Measurements from ENCODE around the gene LRRC3.
"Not testable (repeated sequence)": the region's sequence is repeated elsewhere in the genome, so short reads cannot be mapped to it uniquely, and the experiment has no call there.

The LRRC3 gene

GRCh38 chr21:44479556-44480199 lies 24.4 kb downstream of the LRRC3 start:
- in situ Hi-C loops (cut with MboI; ENCODE audit: low sequenced_read_pairs); H3K9me3 ChIP-seq; H3K4me3 ChIP-seq; H3K4me1 ChIP-seq; H3K27me3 ChIP-seq (ENCODE audit: low read depth); H3K36me3 ChIP-seq (replicated peaks): not testable (repeated sequence)
- DNase-seq (ENCODE audit: low spot score in 2 of 2), result peak in 1 of 2 experiments; percentile 61

GRCh38 chr21:44480200-44481053 lies 25.1 kb downstream of the LRRC3 start:
- no peaks in the 10 kb centered on the region for H3K9me3 ChIP-seq
- H3K4me1 ChIP-seq, result no peaks in the 10 kb centered on the region
- no peak for DNase-seq (ENCODE audit: low spot score in 2 of 2)
- no peaks in the 10 kb centered on the region for H3K36me3 ChIP-seq (replicated peaks)
- in situ Hi-C loops (cut with MboI; ENCODE audit: low sequenced_read_pairs), result no loop called here
- H3K4me3 ChIP-seq, result no peak overlapping the region
- H3K27me3 ChIP-seq (ENCODE audit: low read depth), result 0 out of 2 replicates have a peak, but pooled peaks cover 3% of the 10 kb centered on the region

- Histone ChIP-seq H3K9me3 (no peaks in the 10 kb centered on the region), H3K27me3 (ENCODE audit: low read depth) (no peaks in the 10 kb centered on the region), H3K4me3 (no peak overlapping the region), H3K36me3 (replicated peaks) (no peaks in the 10 kb centered on the region), H3K4me1 (no peaks in the 10 kb centered on the region)
- DNase-seq (ENCODE audit: low spot score in 2 of 2), result peak; percentile 13 to 49
- in situ Hi-C loops (cut with MboI; ENCODE audit: low sequenced_read_pairs), result no loop called here
Measured at GRCh38 chr21:44482581-44483287, 27.4 kb downstream of the LRRC3 start.

GRCh38 chr21:44483288-44484237 lies 28.3 kb downstream of the LRRC3 start:
- in situ Hi-C loops (cut with MboI; ENCODE audit: low sequenced_read_pairs), result no loop called here
- no peaks in the 10 kb centered on the region for H3K36me3 ChIP-seq (replicated peaks)
- no peaks in the 10 kb centered on the region for H3K4me1 ChIP-seq
- H3K27me3 ChIP-seq (ENCODE audit: low read depth), result no peaks in the 10 kb centered on the region
- H3K4me3 ChIP-seq, result no peak overlapping the region
- DNase-seq (ENCODE audit: low spot score in 2 of 2), result no peak
- H3K9me3 ChIP-seq, result no peaks in the 10 kb centered on the region

- no peak for DNase-seq (ENCODE audit: low spot score in 2 of 2)
- Histone ChIP-seq H3K4me3 (no peak overlapping the region), H3K27me3 (ENCODE audit: low read depth) (no peaks in the 10 kb centered on the region), H3K36me3 (replicated peaks) (no peaks in the 10 kb centered on the region), H3K4me1 (no peaks in the 10 kb centered on the region), H3K9me3 (no peaks in the 10 kb centered on the region)
- in situ Hi-C loops (cut with MboI; ENCODE audit: low sequenced_read_pairs), result no loop called here
Measured at GRCh38 chr21:44484498-44485253, 29.4 kb downstream of the LRRC3 start.

GRCh38 chr21:44485254-44485793 lies 30.0 kb downstream of the LRRC3 start:
- H3K4me1 ChIP-seq, result no peaks in the 10 kb centered on the region
- in situ Hi-C loops (cut with MboI; ENCODE audit: low sequenced_read_pairs), result no loop called here
- no peaks in the 10 kb centered on the region for H3K27me3 ChIP-seq (ENCODE audit: low read depth)
- H3K36me3 ChIP-seq (replicated peaks), result no peaks in the 10 kb centered on the region
- H3K9me3 ChIP-seq, result no peaks in the 10 kb centered on the region
- DNase-seq (ENCODE audit: low spot score in 2 of 2), result no peak
- no peak overlapping the region for H3K4me3 ChIP-seq

- H3K9me3 ChIP-seq, result no peaks in the 10 kb centered on the region
- no peaks in the 10 kb centered on the region for H3K27me3 ChIP-seq (ENCODE audit: low read depth)
- H3K4me3 ChIP-seq, result no peak overlapping the region
- no peaks in the 10 kb centered on the region for H3K36me3 ChIP-seq (replicated peaks)
- no peaks in the 10 kb centered on the region for H3K4me1 ChIP-seq
- in situ Hi-C loops (cut with MboI; ENCODE audit: low sequenced_read_pairs), result no loop called here
- no peak for DNase-seq (ENCODE audit: low spot score in 2 of 2)
Measured at GRCh38 chr21:44485796-44486195, 30.5 kb downstream of the LRRC3 start.

- no peak for DNase-seq (ENCODE audit: low spot score in 2 of 2)
- H3K9me3 ChIP-seq, result no peaks in the 10 kb centered on the region
- no peaks in the 10 kb centered on the region for H3K27me3 ChIP-seq (ENCODE audit: low read depth)
- in situ Hi-C loops (cut with MboI; ENCODE audit: low sequenced_read_pairs), result no loop called here
- no peaks in the 10 kb centered on the region for H3K4me1 ChIP-seq
- no peaks in the 10 kb centered on the region for H3K36me3 ChIP-seq (replicated peaks)
- H3K4me3 ChIP-seq, result no peak overlapping the region
Measured at GRCh38 chr21:44486302-44486701, 31.0 kb downstream of the LRRC3 start.

GRCh38 chr21:44487831-44488230 lies 32.5 kb downstream of the LRRC3 start:
- Histone ChIP-seq H3K4me3 (no peak overlapping the region), H3K9me3 (peaks cover 2% of the 10 kb centered on the region; the same call in 1 of the 2 replicates), H3K36me3 (replicated peaks) (no peaks in the 10 kb centered on the region), H3K4me1 (no peaks in the 10 kb centered on the region), H3K27me3 (ENCODE audit: low read depth) (no peaks in the 10 kb centered on the region)
- in situ Hi-C loops (cut with MboI; ENCODE audit: low sequenced_read_pairs), result no loop called here
- DNase-seq (ENCODE audit: low spot score in 2 of 2), result peak; percentile 25 to 70

- Histone ChIP-seq H3K9me3 (peaks cover 8% of the 10 kb centered on the region; the same call in 1 of the 2 replicates), H3K4me3 (no peak overlapping the region), H3K4me1 (no peaks in the 10 kb centered on the region), H3K27me3 (ENCODE audit: low read depth) (no peaks in the 10 kb centered on the region), H3K36me3 (replicated peaks) (no peaks in the 10 kb centered on the region)
- no peak for DNase-seq (ENCODE audit: low spot score in 2 of 2)
- in situ Hi-C loops (cut with MboI; ENCODE audit: low sequenced_read_pairs), result no loop called here
Measured at GRCh38 chr21:44489962-44490361, 34.7 kb downstream of the LRRC3 start.

- no peaks in the 10 kb centered on the region for H3K4me1 ChIP-seq
- peaks cover 8% of the 10 kb centered on the region; the same call in 1 of the 2 replicates for H3K9me3 ChIP-seq
- no peaks in the 10 kb centered on the region for H3K36me3 ChIP-seq (replicated peaks)
- no peaks in the 10 kb centered on the region for H3K27me3 ChIP-seq (ENCODE audit: low read depth)
- in situ Hi-C loops (cut with MboI; ENCODE audit: low sequenced_read_pairs), result no loop called here
- H3K4me3 ChIP-seq, result no peak overlapping the region
- no peak for DNase-seq (ENCODE audit: low spot score in 2 of 2)
Measured at GRCh38 chr21:44490405-44490804, 35.1 kb downstream of the LRRC3 start.

- Histone ChIP-seq H3K27me3 (ENCODE audit: low read depth) (no peaks in the 10 kb centered on the region), H3K36me3 (replicated peaks) (no peaks in the 10 kb centered on the region), H3K4me3 (no peak overlapping the region), H3K9me3 (peaks cover 8% of the 10 kb centered on the region; the same call in 1 of the 2 replicates), H3K4me1 (no peaks in the 10 kb centered on the region)
- DNase-seq (ENCODE audit: low spot score in 2 of 2), result no peak
- in situ Hi-C loops (cut with MboI; ENCODE audit: low sequenced_read_pairs), result no loop called here
Measured at GRCh38 chr21:44490816-44491215, 35.5 kb downstream of the LRRC3 start.
